Esophagus muscularis mucosa (tissue), 3 donors: ENCODE measurements around the gene TES.

Experiments used
- CTCF ChIP-seq, 3 experiments: fragments of 200-600 bp in 2 of 3; fragments of 450-650 bp in 1 of 3; sonication (generic) in 2 of 3; IDR thresholded peaks; one replicate each; pipeline ENCODE4 v1.5.1; 2017 to 2019; ENCODE audit warnings: antibody characterized with exemption in 3 of 3, mild to moderate bottlenecking in 2 of 3, moderate library complexity in 1 of 3
- POLR2AphosphoS5 ChIP-seq, 2 donors: sonication (generic); formaldehyde crosslinking; IDR thresholded peaks; one replicate each; pipeline ENCODE4 v1.6.1; 2017; ENCODE audit warnings: antibody characterized with exemption in 2 of 2

GRCh38 chr7:116292381-116292780 is 82.0 kb downstream of the TES start:
- TF ChIP-seq CTCF (IDR thresholded peaks at IDR 0.05) (no peak), POLR2AphosphoS5 (IDR thresholded peaks at IDR 0.05) (no peak)
